GM19463 (cell line): ENCODE data around the gene RGS7.

ENCODE experiments used
- ATAC-seq: cut with Tn5 transposase; IDR thresholded peaks from one replicate; pipeline ENCODE4 v1.9.1; 2021; ENCODE audit warnings: mild to moderate bottlenecking, moderate library complexity; ENCODE audit not compliant: unreplicated experiment

RGS7 gene

GRCh38 chr1:240876071-240876470, 480.9 kb downstream of the RGS7 start:
- no peak for ATAC-seq

GRCh38 chr1:240869071-240869470, 487.9 kb downstream of the RGS7 start:
- ATAC-seq = no peak

GRCh38 chr1:240866724-240867123, 490.3 kb downstream of the RGS7 start:
- no peak for ATAC-seq

GRCh38 chr1:240860023-240860422, 497.0 kb downstream of the RGS7 start:
- ATAC-seq = no peak

GRCh38 chr1:240854367-240854766, 502.6 kb downstream of the RGS7 start:
- ATAC-seq = no peak

GRCh38 chr1:240847325-240847724, 509.7 kb downstream of the RGS7 start:
- ATAC-seq = no peak

GRCh38 chr1:240844486-240844885, 512.5 kb downstream of the RGS7 start:
- no peak for ATAC-seq

- ATAC-seq = no peak
These were observed 513.2 kb downstream of the RGS7 start for GRCh38 chr1:240843798-240844197.

- no peak for ATAC-seq
These were observed 520.7 kb downstream of the RGS7 start for GRCh38 chr1:240836271-240836670.

GRCh38 chr1:240835291-240835690, 521.7 kb downstream of the RGS7 start:
- ATAC-seq = no peak

GRCh38 chr1:240833075-240833474, 523.9 kb downstream of the RGS7 start:
- ATAC-seq = no peak

- ATAC-seq = no peak
These were observed 525.1 kb downstream of the RGS7 start for GRCh38 chr1:240831922-240832321.

GRCh38 chr1:240831191-240831631, 525.8 kb downstream of the RGS7 start:
- ATAC-seq = no peak

GRCh38 chr1:240829487-240829886, 527.5 kb downstream of the RGS7 start:
- ATAC-seq = no peak

- no peak for ATAC-seq
These were observed 529.2 kb downstream of the RGS7 start for GRCh38 chr1:240827786-240828185.

GRCh38 chr1:240824238-240824637, 532.8 kb downstream of the RGS7 start:
- no peak for ATAC-seq

GRCh38 chr1:240823357-240823756, 533.6 kb downstream of the RGS7 start:
- no peak for ATAC-seq

- no peak for ATAC-seq
These were observed 535.1 kb downstream of the RGS7 start for GRCh38 chr1:240821925-240822324.

- ATAC-seq = peak; percentile 68
These were observed 536.2 kb downstream of the RGS7 start for GRCh38 chr1:240820816-240821215.

- ATAC-seq = no peak
These were observed 540.5 kb downstream of the RGS7 start for GRCh38 chr1:240816472-240816871.

GRCh38 chr1:240813720-240814119, 543.3 kb downstream of the RGS7 start:
- no peak for ATAC-seq

- ATAC-seq = no peak
These were observed 545.7 kb downstream of the RGS7 start for GRCh38 chr1:240811256-240811655.

GRCh38 chr1:240808381-240808780, 548.6 kb downstream of the RGS7 start:
- ATAC-seq = no peak
